Kidney epithelial cell (primary cell): ENCODE data around the gene SVOPL. TPM values are rescaled to one million over a fixed set of nuclear protein-coding genes. Genes with fewer than 3 reads are reported as not detected.

Source experiments
- DNase-seq: peaks from one replicate; pipeline ENCODE4 v3.0.0-alpha.2; 2010; ENCODE audit warnings: low read depth
- H3K27me3 ChIP-seq: 2 replicates; pipeline ENCODE4 v1.6.0; 2011; ENCODE audit warnings: low read length; ENCODE audit not compliant: control insufficient read depth, insufficient read depth
- H3K36me3 ChIP-seq: 2 replicates; pipeline ENCODE4 v1.5.1; 2011; ENCODE audit warnings: low read length; ENCODE audit not compliant: control insufficient read depth, insufficient read depth
- H3K4me3 ChIP-seq: 2 replicates; pipeline ENCODE4 v1.5.1; 2011; ENCODE audit warnings: low read depth, mild to moderate bottlenecking, control low read depth, low read length
- CTCF ChIP-seq: IDR thresholded peaks from 2 replicates; pipeline ENCODE4 v1.5.1; 2011; ENCODE audit warnings: mild to moderate bottlenecking, moderate library complexity, low read length, control low read depth, inconsistent platforms; ENCODE audit not compliant: insufficient read depth, poor library complexity, severe bottlenecking
- total RNA-seq: library from RNA; depleted of rRNA; stranded (reverse); fragments of >200 nt; gene quantifications from 2 replicates; pipeline ENCODE4 v1.2.3, GENCODE V29; 2015

SVOPL gene
- total RNA-seq, 1 donor from 2014 or later, result not detected

GRCh38 chr7:138556771-138557484 lies 144.2 kb downstream of the SVOPL start:
- DNase-seq, result no peak
- peaks cover 3% of the 10 kb centered on the region for H3K36me3 ChIP-seq
- no peak overlapping the region for H3K4me3 ChIP-seq
- H3K27me3 ChIP-seq, result no peaks in the 10 kb centered on the region
- TF ChIP-seq CTCF, result no peak

- no peak for TF ChIP-seq CTCF
- H3K36me3 ChIP-seq, result peaks cover 3% of the 10 kb centered on the region
- no peak for DNase-seq
- no peak overlapping the region for H3K4me3 ChIP-seq
- H3K27me3 ChIP-seq, result no peaks in the 10 kb centered on the region
Measured at GRCh38 chr7:138555684-138556083, 145.5 kb downstream of the SVOPL start.

- Histone ChIP-seq H3K27me3 (no peaks in the 10 kb centered on the region), H3K36me3 (peaks cover 3% of the 10 kb centered on the region), H3K4me3 (no peak overlapping the region)
- TF ChIP-seq CTCF, result no peak
- DNase-seq, result no peak
Measured at GRCh38 chr7:138554674-138555073, 146.5 kb downstream of the SVOPL start.

GRCh38 chr7:138553805-138554204 lies 147.4 kb downstream of the SVOPL start:
- Histone ChIP-seq H3K4me3 (no peak overlapping the region), H3K36me3 (peaks cover 3% of the 10 kb centered on the region), H3K27me3 (no peaks in the 10 kb centered on the region)
- TF ChIP-seq CTCF, result no peak
- no peak for DNase-seq

- Histone ChIP-seq H3K36me3 (peaks cover 3% of the 10 kb centered on the region), H3K27me3 (no peaks in the 10 kb centered on the region), H3K4me3 (no peak overlapping the region)
- DNase-seq, result no peak
- no peak for TF ChIP-seq CTCF
Measured at GRCh38 chr7:138551102-138551501, 150.1 kb downstream of the SVOPL start.

GRCh38 chr7:138550337-138550736 lies 150.8 kb downstream of the SVOPL start:
- H3K36me3 ChIP-seq, result peaks cover 3% of the 10 kb centered on the region
- no peak overlapping the region for H3K4me3 ChIP-seq
- no peak for DNase-seq

More at GRCh38 chr7:138550337-138550736, 150.8 kb downstream of the SVOPL start:
- no peaks in the 10 kb centered on the region for H3K27me3 ChIP-seq
- no peak for TF ChIP-seq CTCF
